Common myeloid progenitor, CD34-positive (primary cell): ENCODE results near the gene AGO3.

ENCODE experiments used
- CTCF ChIA-PET: fragments of 350-600 bp; sonication (Branson Sonifier 250); formaldehyde crosslinking; loops from one replicate; lab custom pipeline; 2021; ENCODE audit warnings: antibody characterized with exemption; lab: Charles Lee
- POLR2A ChIA-PET: fragments of 350-600 bp; sonication (Branson Sonifier 250); formaldehyde crosslinking; loops from one replicate; lab custom pipeline; 2021; ENCODE audit warnings: antibody characterized with exemption; lab: Charles Lee
- DNase-seq, 3 donors: peaks; one replicate each; pipeline versions ENCODE4 v3.0.0 to v3.0.0-alpha.2; 2013
- H3K27ac ChIP-seq, 2 experiments: 1 replicate in 1 of 2; 2 replicates in 1 of 2; pipeline ENCODE4 v1.7.0; 2013; ENCODE audit warnings: inconsistent platforms in 2 of 2, low read length in 2 of 2, mild to moderate bottlenecking in 2 of 2, low read depth in 1 of 2, moderate library complexity in 1 of 2; ENCODE audit not compliant: severe bottlenecking in 2 of 2, insufficient read depth in 1 of 2, poor library complexity in 1 of 2
- H3K27me3 ChIP-seq, 5 experiments: replicated peaks in 2 of 5; 1 replicate in 3 of 5; 2 replicates in 2 of 5; pipeline versions ENCODE4 v1.6.1 to v1.7.0; 2013; ENCODE audit warnings: low read length in 4 of 5, mild to moderate bottlenecking in 2 of 5, moderate library complexity in 2 of 5, inconsistent platforms in 1 of 5; ENCODE audit not compliant: insufficient read depth in 5 of 5, control insufficient read depth in 4 of 5
- H3K36me3 ChIP-seq, 4 experiments: 1 replicate in 2 of 4; 2 replicates in 2 of 4; pipeline versions ENCODE4 v1.6.1 to v1.7.0; 2013; ENCODE audit warnings: low read length in 3 of 4, control low read depth in 1 of 4, mild to moderate bottlenecking in 1 of 4; ENCODE audit not compliant: control insufficient read depth in 4 of 4, insufficient read depth in 4 of 4
- H3K4me1 ChIP-seq, 4 experiments: 1 replicate in 3 of 4; 2 replicates in 1 of 4; pipeline versions ENCODE4 v1.6.1 to v1.7.1; 2013; ENCODE audit warnings: low read length in 3 of 4, mild to moderate bottlenecking in 3 of 4, control low read depth in 1 of 4, inconsistent platforms in 1 of 4, moderate library complexity in 1 of 4; ENCODE audit not compliant: control insufficient read depth in 4 of 4, insufficient read depth in 4 of 4; ENCODE audit errors: control extremely low read depth in 1 of 4
- H3K4me3 ChIP-seq, 7 experiments: 1 replicate in 4 of 7; 2 replicates in 3 of 7; pipeline versions ENCODE4 v1.5.1 to v1.7.0; 2013; ENCODE audit warnings: mild to moderate bottlenecking in 7 of 7, low read length in 6 of 7, moderate library complexity in 6 of 7, inconsistent platforms in 2 of 7, low read depth in 2 of 7, control low read depth in 1 of 7; ENCODE audit not compliant: insufficient read depth in 4 of 7, control insufficient read depth in 1 of 7; ENCODE audit errors: extremely low read depth in 1 of 7
- H3K9me3 ChIP-seq, 5 experiments: 1 replicate in 4 of 5; 2 replicates in 1 of 5; pipeline versions ENCODE4 v1.6.1 to v1.7.1; 2013; ENCODE audit warnings: low read length in 4 of 5, mild to moderate bottlenecking in 2 of 5, inconsistent platforms in 1 of 5, low read depth in 1 of 5, moderate library complexity in 1 of 5; ENCODE audit not compliant: control insufficient read depth in 4 of 5, insufficient read depth in 2 of 5; ENCODE audit errors: control extremely low read depth in 1 of 5
- WGBS: methylation state at CpG from one replicate; pipeline ENCODE4 v1.1.5; 2013; ENCODE audit not compliant: insufficient coverage; 5-methylcytosine and 5-hydroxymethylcytosine counted together

Gene AGO3

GRCh38 chr1:36101546-36101945, 170.6 kb downstream of the AGO3 start:
- Histone ChIP-seq H3K9me3 (no peaks in the 10 kb centered on the region), H3K27ac (no peak overlapping the region), H3K4me3 (no peak overlapping the region), H3K27me3 (no peaks in the 10 kb centered on the region), H3K36me3 (no peaks in the 10 kb centered on the region), H3K4me1 (peaks cover 0 to 10% (median 2%) of the 10 kb centered on the region in 4 experiments)
- POLR2A ChIA-PET, result no interaction called here
- DNase-seq, result no peak
- WGBS, result 99% methylated on average over 5 of the region's 5 CpGs
- CTCF ChIA-PET, result interaction anchor here (0.7 to 17.2 kb wide), 8 partner anchors 12 to 185 kb away, joined by 3 to 283 read pairs (median 17); no protein-coding TSS in a partner anchor

DNA sequence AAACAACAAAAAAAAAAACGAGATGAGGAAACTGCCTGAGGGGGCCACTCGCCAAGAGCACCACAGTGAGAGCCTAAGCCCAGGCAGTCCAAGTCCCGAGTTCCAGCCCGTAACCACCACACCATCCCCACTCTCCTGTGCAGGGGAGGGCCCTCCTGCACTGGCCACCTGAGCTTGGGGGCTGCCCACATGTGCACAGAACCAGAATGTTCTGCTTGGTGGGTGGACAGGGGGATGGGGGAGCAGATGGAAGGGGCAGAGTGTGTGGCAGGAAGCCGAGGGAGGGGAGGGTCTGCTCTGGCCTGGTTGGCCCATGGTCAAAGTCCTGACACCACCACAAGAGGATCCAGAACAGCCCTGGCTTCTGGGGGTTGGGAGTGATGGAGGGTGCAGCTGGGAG, 175.4 kb downstream of the AGO3 start:
- Histone ChIP-seq H3K4me1 (peaks cover 0 to 14% (median 12%) of the 10 kb centered on the region in 4 experiments), H3K9me3 (no peaks in the 10 kb centered on the region), H3K4me3 (no peak overlapping the region), H3K27ac (no peak overlapping the region), H3K36me3 (no peaks in the 10 kb centered on the region), H3K27me3 (no peaks in the 10 kb centered on the region)
- no peak for DNase-seq
- WGBS, result 40% methylated on average over 3 of the region's 5 CpGs
- POLR2A ChIA-PET, result no interaction called here
- CTCF ChIA-PET, result interaction anchor here (1.1 to 8.6 kb wide), 8 partner anchors 7 to 180 kb away, joined by 3 to 70 read pairs (median 5); no protein-coding TSS in a partner anchor

GRCh38 chr1:36107394-36107793, 176.5 kb downstream of the AGO3 start:
- H3K36me3 ChIP-seq, result no peaks in the 10 kb centered on the region
- DNase-seq, result no peak
- 90% methylated on average over 8 of the region's 9 CpGs for WGBS
- ChIA-PET POLR2A (no interaction called here), CTCF (interaction anchor here (1.1 to 1.7 kb wide), 7 partner anchors 10 to 179 kb away, joined by 3 to 9 read pairs (median 4); no protein-coding TSS in a partner anchor)
- no peak overlapping the region for H3K4me3 ChIP-seq
- no peaks in the 10 kb centered on the region for H3K9me3 ChIP-seq
- H3K27ac ChIP-seq, result no peak overlapping the region
- peaks cover 0 to 14% (median 12%) of the 10 kb centered on the region in 4 experiments for H3K4me1 ChIP-seq
- H3K27me3 ChIP-seq, result no peaks in the 10 kb centered on the region

GRCh38 chr1:36108314-36108713, 177.4 kb downstream of the AGO3 start:
- 94% methylated on average over 13 of the region's 14 CpGs for WGBS
- no peaks in the 10 kb centered on the region for H3K9me3 ChIP-seq
- POLR2A ChIA-PET, result no interaction called here
- no peaks in the 10 kb centered on the region for H3K36me3 ChIP-seq
- H3K27me3 ChIP-seq, result no peaks in the 10 kb centered on the region
- DNase-seq, result no peak
- CTCF ChIA-PET, result interaction anchor here (10.8 to 11.2 kb wide), 2 partner anchors 6 to 27 kb away, joined by 70 to 88 read pairs; no protein-coding TSS in a partner anchor
- peaks cover 0 to 14% (median 12%) of the 10 kb centered on the region in 4 experiments for H3K4me1 ChIP-seq
- H3K27ac ChIP-seq, result no peak overlapping the region
- H3K4me3 ChIP-seq, result no peak overlapping the region

DNA sequence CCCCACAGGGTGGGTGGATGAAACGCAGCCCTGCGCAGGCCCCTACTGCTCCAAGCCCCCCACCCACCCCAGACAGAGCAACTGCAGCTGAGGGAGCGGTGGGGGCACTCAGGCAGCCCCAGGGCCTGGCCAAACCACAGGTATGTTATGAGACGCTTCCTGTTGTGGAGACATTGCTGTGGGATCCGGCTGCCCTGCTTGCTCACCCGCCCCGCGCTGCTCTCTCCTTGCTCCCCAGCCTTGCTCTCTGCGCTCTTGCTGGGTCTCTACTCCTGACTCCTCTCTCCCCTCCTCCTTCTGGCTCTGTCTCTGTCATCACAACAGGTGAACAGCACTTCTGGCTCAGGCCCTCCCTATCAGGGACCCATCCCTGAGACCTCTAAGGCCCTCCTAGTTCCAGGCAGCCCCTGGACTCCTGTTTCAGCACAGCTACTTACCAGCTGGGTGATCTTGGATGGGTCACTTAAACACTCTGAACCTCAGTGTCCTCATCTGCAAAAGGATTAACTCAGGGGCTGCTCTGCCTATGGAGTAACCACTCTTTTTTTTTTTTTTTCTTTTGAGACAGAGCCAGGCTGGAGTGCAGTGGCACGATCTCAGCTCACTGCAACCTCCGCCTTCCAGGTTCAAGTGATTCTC, 178.3 kb downstream of the AGO3 start:
- WGBS, result 100% methylated on average over 1 of the region's 11 CpGs
- no peak overlapping the region for H3K27ac ChIP-seq
- CTCF ChIA-PET, result interaction anchor here (1.1 to 11.2 kb wide), 6 partner anchors 7 to 83 kb away, joined by 3 to 88 read pairs (median 8); partner anchors contain the start of gene TRAPPC3
- H3K4me3 ChIP-seq, result peak overlapping the region in 1 of 7 experiments; percentile 55
- peak in 2 of 3 donors; percentile 68 to 75 for DNase-seq
- peaks cover 0 to 14% (median 12%) of the 10 kb centered on the region in 4 experiments for H3K4me1 ChIP-seq
- H3K9me3 ChIP-seq, result no peaks in the 10 kb centered on the region
- POLR2A ChIA-PET, result no interaction called here
- no peaks in the 10 kb centered on the region for H3K36me3 ChIP-seq
- H3K27me3 ChIP-seq, result no peaks in the 10 kb centered on the region

DNA sequence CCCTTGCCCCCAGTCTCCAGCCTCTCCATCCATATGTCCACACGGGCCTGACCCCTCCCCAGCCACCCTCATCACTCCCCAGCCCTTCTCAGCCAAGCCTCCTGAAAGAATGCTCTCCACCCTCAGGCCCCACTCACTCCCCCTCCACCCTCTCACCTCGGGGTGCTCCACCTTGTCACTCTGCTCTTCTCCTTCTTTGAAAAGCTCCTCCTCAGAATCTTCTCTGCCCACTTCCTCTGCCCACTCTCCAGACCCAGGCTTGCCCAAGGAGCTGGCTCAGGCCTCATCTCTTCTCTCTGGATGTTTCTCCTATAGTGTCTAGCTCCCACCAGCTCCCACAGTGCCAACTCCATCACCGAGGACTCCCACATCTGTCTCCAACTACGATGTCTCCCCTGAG, 180.2 kb downstream of the AGO3 start:
- Histone ChIP-seq H3K36me3 (no peaks in the 10 kb centered on the region), H3K4me1 (peaks cover 0 to 29% (median 13%) of the 10 kb centered on the region in 4 experiments), H3K27me3 (no peaks in the 10 kb centered on the region), H3K9me3 (no peaks in the 10 kb centered on the region), H3K27ac (no peak overlapping the region), H3K4me3 (no peak overlapping the region)
- ChIA-PET CTCF (interaction anchor here (0.9 to 11.2 kb wide), 5 partner anchors 9 to 77 kb away, joined by 3 to 88 read pairs (median 9); partner anchors contain the start of gene TRAPPC3), POLR2A (interaction anchor here (0.5 kb wide), 1 partner anchor 143 kb away, joined by 3 read pairs; no protein-coding TSS in a partner anchor)
- no peak for DNase-seq
- 74% methylated on average over 4 of the region's 4 CpGs for WGBS

DNA sequence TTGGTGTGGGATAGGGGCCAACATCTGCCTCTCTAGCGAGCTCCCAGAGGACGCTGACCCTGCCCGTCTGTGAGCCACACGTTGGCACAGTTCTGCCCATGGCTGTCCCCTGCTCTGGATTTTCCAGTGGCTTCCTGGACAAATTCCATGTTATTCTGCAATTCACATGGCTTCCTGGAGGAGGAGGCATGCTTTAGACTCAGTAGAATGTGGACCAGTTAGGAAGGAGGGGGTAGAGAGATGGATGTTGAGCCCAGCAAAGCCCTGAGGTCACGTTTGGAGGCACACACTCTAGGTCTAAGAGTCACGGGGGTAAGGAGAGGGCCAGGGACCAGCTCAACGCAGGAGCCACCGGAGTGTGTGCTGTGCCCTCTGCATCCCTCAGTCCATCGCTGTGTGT, 181.9 kb downstream of the AGO3 start:
- Histone ChIP-seq H3K4me1 (peaks cover 0 to 31% (median 10%) of the 10 kb centered on the region in 4 experiments), H3K27me3 (no peaks in the 10 kb centered on the region), H3K36me3 (no peaks in the 10 kb centered on the region), H3K9me3 (no peaks in the 10 kb centered on the region), H3K27ac (no peak overlapping the region), H3K4me3 (no peak overlapping the region)
- ChIA-PET POLR2A (no interaction called here), CTCF (interaction anchor here (10.8 to 11.2 kb wide), 2 partner anchors 11 to 22 kb away, joined by 70 to 88 read pairs; no protein-coding TSS in a partner anchor)
- no peak for DNase-seq
- WGBS, result 97% methylated on average over 9 of the region's 9 CpGs
